ENCODE data around the gene POC1B.

POC1B gene

GRCh38 chr12:89538897-89539296 lies 13.1 kb upstream of the POC1B start:
- no peak for DNase-seq

- DNase-seq, result no peak
Observed at GRCh38 chr12:89537389-89537788, 11.5 kb upstream of the POC1B start.

GRCh38 chr12:89529738-89530137 lies 3.9 kb upstream of the POC1B start:
- DNase-seq, result no peak

GRCh38 chr12:89528434-89528833 lies 2.6 kb upstream of the POC1B start:
- DNase-seq, result no peak

- peak; percentile 54 for DNase-seq
Observed at GRCh38 chr12:89525305-89525823, 483 bp downstream of the POC1B start.

GRCh38 chr12:89524541-89525304 lies 1.1 kb downstream of the POC1B start, which contains the start of gene GALNT4:
Gene GALNT4 (minus strand): TSS chr12:89524796. CDS start chr12:89524549, 247 bp downstream.
- peak; percentile 69 for DNase-seq

GRCh38 chr12:89523843-89524540 lies 1.9 kb downstream of the POC1B start:
- DNase-seq, result no peak

GRCh38 chr12:89523393-89523792 lies 2.5 kb downstream of the POC1B start:
- no peak for DNase-seq

GRCh38 chr12:89521364-89522223 lies 4.3 kb downstream of the POC1B start:
- DNase-seq, result no peak

- DNase-seq, result no peak
Observed at GRCh38 chr12:89517720-89518119, 8.1 kb downstream of the POC1B start.

GRCh38 chr12:89516633-89517032 lies 9.2 kb downstream of the POC1B start:
- no peak for DNase-seq

- no peak for DNase-seq
Observed at GRCh38 chr12:89514751-89515150, 11.1 kb downstream of the POC1B start.

GRCh38 chr12:89513544-89513943 lies 12.3 kb downstream of the POC1B start:
- no peak for DNase-seq

- no peak for DNase-seq
Observed at GRCh38 chr12:89507015-89507824, 18.6 kb downstream of the POC1B start.

- DNase-seq, result no peak
Observed at GRCh38 chr12:89506050-89506449, 19.8 kb downstream of the POC1B start.

- DNase-seq, result no peak
Observed at GRCh38 chr12:89504560-89505346, 21.1 kb downstream of the POC1B start.

- DNase-seq, result no peak
Observed at GRCh38 chr12:89501793-89502192, 24.1 kb downstream of the POC1B start.

GRCh38 chr12:89499857-89500256 lies 26.0 kb downstream of the POC1B start:
- DNase-seq, result no peak

GRCh38 chr12:89497467-89497866 lies 28.4 kb downstream of the POC1B start:
- no peak for DNase-seq

GRCh38 chr12:89497005-89497404 lies 28.8 kb downstream of the POC1B start:
- no peak for DNase-seq
